Heart left ventricle (tissue), 16 donors: ENCODE results near the gene C6orf132. TPM values are rescaled to one million over a fixed set of nuclear protein-coding genes. Genes with fewer than 3 reads are reported as not detected.

Source experiments
- ATAC-seq, 4 donors: fragments of 200-7000 bp; cut with Tn5 transposase; one replicate each; pipeline ENCODE4 v1.9.1; 2020 to 2022; ENCODE audit warnings: moderate library complexity in 4 of 4, mild to moderate bottlenecking in 3 of 4, moderate number of reproducible peaks in 1 of 4
- DNase-seq, 5 donors: peaks; one replicate each; pipeline ENCODE4 v3.0.0-alpha.2; 2020
- H3K27ac ChIP-seq, 12 donors: fragments of 200-600 bp; sonication (generic) in 4 of 12; one replicate each; pipeline versions ENCODE4 v1.5.0 to v1.8.0; 2016 to 2022; ENCODE audit warnings: mild to moderate bottlenecking in 2 of 12
- H3K27me3 ChIP-seq, 9 donors: fragments of 200-600 bp; sonication (generic) in 2 of 9; one replicate each; pipeline versions ENCODE4 v1.5.1 to v1.8.0; 2016 to 2022; ENCODE audit warnings: mild to moderate bottlenecking in 3 of 9
- H3K36me3 ChIP-seq, 9 donors: fragments of 200-600 bp; sonication (generic) in 2 of 9; one replicate each; pipeline versions ENCODE4 v1.5.0 to v1.8.0; 2018 to 2022; ENCODE audit warnings: mild to moderate bottlenecking in 2 of 9
- H3K4me1 ChIP-seq, 12 donors: fragments of 200-600 bp; sonication (generic) in 4 of 12; one replicate each; pipeline versions ENCODE4 v1.5.0 to v1.8.0; 2016 to 2022; ENCODE audit warnings: mild to moderate bottlenecking in 3 of 12
- H3K4me3 ChIP-seq, 12 donors: fragments of 200-600 bp; sonication (generic) in 4 of 12; one replicate each; pipeline versions ENCODE4 v1.5.0 to v1.8.0; 2017 to 2022; ENCODE audit warnings: mild to moderate bottlenecking in 9 of 12, moderate library complexity in 4 of 12
- H3K9me3 ChIP-seq, 12 donors: fragments of 200-600 bp; sonication (generic) in 4 of 12; one replicate each; pipeline versions ENCODE4 v1.5.0 to v1.8.0; 2016 to 2022; ENCODE audit warnings: mild to moderate bottlenecking in 1 of 12
- POLR2A ChIP-seq, 2 donors: fragments of 450-650 bp; IDR thresholded peaks; one replicate each; pipeline ENCODE4 v1.6.1; 2017; ENCODE audit warnings: antibody characterized with exemption in 2 of 2, mild to moderate bottlenecking in 2 of 2, moderate library complexity in 2 of 2
- WGBS, 4 donors: extraction: QIAGEN DNeasy Blood & Tissue Kit in 2 of 4; methylation state at CpG; one replicate each; pipeline versions ENCODE4 v1.1.5 to v1.1.7; 2013 to 2018; 5-methylcytosine and 5-hydroxymethylcytosine counted together
- intact Hi-C, 10 donors: fragments of 100-400 bp; cut with DNase I; formaldehyde crosslinking; loops; one replicate each; pipeline versions ENCODE4 v1.11.1 to v1.14.2; 2022
- polyA plus RNA-seq, 2 donors: library from polyadenylated mRNA; stranded (reverse); fragments of 200-250 nt; gene quantifications; one replicate each; pipeline ENCODE4 v1.2.3, GENCODE V29; 2013
- total RNA-seq, 9 donors: library from RNA; depleted of rRNA in 2 of 9; stranded (reverse); fragments of >200 nt in 2 of 9; fragmentation: NEBNext Ultra II Directional in 3 of 9; extraction: Animal tissue kit (Norgen Biotek cat#: 25700) in 3 of 9; gene quantifications; one replicate each; pipeline versions ENCODE4 v1.1.0 to v1.2.4, GENCODE V29; 2016 to 2023
- TF ChIP-seq, protein P1 (sequence below), 12 donors: fragments of 200-600 bp; sonication (generic) in 4 of 12; IDR thresholded peaks; one replicate each; pipeline versions ENCODE4 v1.5.0 to v1.8.0; 2018 to 2022; ENCODE audit warnings: antibody characterized with exemption in 12 of 12, mild to moderate bottlenecking in 5 of 12
- donor health status: ischemic (EF 13 %, LVEDD 7.1; RV severe dilation, severe dysfunction).
- donor health status: healthy with polysubstance abuse.
- donor health status: DM: no; HTN: yes; CAD: no.
- donor health status: DM: no; HTN: no; CAD: no.
- donor health status: ischemic (EF 25% LVEDD 6.9; RV normal size, moderate dysfunction).
- donor health status: ischemic (EF 25% LVEDD 5.7; RV mildly dilated, moderate dysfunction).
- donor health status: healthy.
- donor health status: DM: yes; HTN: yes; CAD: no.
- donor health status: ischemic (EF 35%, LVEDD 5.7; RV mildly dilated, moderate dysfunction).
- donor health status: nonischemic (EF 11% LVEDD 7.7; RV severe dilation, severe dysfunction).
- donor health status: DM: yes; HTN: yes; CAD: no.
- donor health status: PGD.
- donor health status: ischemic (EF 29% LVEDD 5.4; RV normal size, mild dysfunction).
- donor health status: nonischemic (EF 23%, LVEDD 6.1; RV moderate dilation, normal function).

C6orf132 gene
- total and polyA plus RNA-seq, 11 donors, result 0.30 to 5.7 (median 2.2) TPM

DNA sequence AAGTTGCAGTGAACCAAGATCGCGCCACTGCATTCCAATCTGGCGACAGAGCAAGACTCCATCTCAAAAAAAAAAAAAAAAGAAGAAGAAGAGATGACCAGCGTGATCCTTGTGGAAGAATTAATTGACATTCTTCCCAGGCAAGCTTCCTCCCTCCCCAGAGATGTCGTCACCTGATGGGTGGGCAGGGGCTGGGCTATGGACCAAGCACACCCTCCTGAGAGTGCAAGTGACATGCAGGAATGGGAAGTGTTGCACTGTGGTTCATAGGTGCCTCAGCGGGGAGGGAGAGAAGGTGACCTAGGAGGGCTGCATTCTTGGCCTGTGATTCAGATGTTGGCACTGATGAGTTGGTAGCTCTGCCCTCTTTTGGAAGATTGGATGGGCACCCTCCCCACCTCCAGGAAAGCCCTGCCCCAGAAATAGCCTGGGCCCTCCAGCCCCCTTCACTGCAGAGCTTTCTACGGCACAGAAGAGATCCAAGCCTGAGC lies 54.3 kb downstream of the C6orf132 start:
- no peaks in the 10 kb centered on the region for H3K9me3 ChIP-seq
- H3K36me3 ChIP-seq, result peaks cover 0 to 3% (median 0%) of the 10 kb centered on the region in 9 donors
- DNase-seq (peak; percentile 67 to 83 (median 71)), ATAC-seq (peak; percentile 73 to 89 (median 82))
- no peaks in the 10 kb centered on the region for H3K27me3 ChIP-seq
- intact Hi-C loops, result loop anchor here in 1 of 10 donors (10.0 kb wide), 1 partner anchor 457 kb away; no protein-coding TSS in a partner anchor
- peaks cover 0 to 38% (median 13%) of the 10 kb centered on the region in 12 donors for H3K4me1 ChIP-seq
- H3K27ac ChIP-seq, result peak overlapping the region; percentile 41 to 93 (median 84)
- H3K4me3 ChIP-seq, result peak overlapping the region in 2 of 12 donors; percentile 7 to 19
- TF ChIP-seq, protein P1, sequence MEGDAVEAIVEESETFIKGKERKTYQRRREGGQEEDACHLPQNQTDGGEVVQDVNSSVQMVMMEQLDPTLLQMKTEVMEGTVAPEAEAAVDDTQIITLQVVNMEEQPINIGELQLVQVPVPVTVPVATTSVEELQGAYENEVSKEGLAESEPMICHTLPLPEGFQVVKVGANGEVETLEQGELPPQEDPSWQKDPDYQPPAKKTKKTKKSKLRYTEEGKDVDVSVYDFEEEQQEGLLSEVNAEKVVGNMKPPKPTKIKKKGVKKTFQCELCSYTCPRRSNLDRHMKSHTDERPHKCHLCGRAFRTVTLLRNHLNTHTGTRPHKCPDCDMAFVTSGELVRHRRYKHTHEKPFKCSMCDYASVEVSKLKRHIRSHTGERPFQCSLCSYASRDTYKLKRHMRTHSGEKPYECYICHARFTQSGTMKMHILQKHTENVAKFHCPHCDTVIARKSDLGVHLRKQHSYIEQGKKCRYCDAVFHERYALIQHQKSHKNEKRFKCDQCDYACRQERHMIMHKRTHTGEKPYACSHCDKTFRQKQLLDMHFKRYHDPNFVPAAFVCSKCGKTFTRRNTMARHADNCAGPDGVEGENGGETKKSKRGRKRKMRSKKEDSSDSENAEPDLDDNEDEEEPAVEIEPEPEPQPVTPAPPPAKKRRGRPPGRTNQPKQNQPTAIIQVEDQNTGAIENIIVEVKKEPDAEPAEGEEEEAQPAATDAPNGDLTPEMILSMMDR (IDR thresholded peaks at IDR 0.05), result no peak
- no peak for TF ChIP-seq POLR2A (IDR thresholded peaks at IDR 0.05)
- WGBS, 4 donors, result 53 to 64% (median 59%) methylated on average over 7 of the region's 7 CpGs

DNA sequence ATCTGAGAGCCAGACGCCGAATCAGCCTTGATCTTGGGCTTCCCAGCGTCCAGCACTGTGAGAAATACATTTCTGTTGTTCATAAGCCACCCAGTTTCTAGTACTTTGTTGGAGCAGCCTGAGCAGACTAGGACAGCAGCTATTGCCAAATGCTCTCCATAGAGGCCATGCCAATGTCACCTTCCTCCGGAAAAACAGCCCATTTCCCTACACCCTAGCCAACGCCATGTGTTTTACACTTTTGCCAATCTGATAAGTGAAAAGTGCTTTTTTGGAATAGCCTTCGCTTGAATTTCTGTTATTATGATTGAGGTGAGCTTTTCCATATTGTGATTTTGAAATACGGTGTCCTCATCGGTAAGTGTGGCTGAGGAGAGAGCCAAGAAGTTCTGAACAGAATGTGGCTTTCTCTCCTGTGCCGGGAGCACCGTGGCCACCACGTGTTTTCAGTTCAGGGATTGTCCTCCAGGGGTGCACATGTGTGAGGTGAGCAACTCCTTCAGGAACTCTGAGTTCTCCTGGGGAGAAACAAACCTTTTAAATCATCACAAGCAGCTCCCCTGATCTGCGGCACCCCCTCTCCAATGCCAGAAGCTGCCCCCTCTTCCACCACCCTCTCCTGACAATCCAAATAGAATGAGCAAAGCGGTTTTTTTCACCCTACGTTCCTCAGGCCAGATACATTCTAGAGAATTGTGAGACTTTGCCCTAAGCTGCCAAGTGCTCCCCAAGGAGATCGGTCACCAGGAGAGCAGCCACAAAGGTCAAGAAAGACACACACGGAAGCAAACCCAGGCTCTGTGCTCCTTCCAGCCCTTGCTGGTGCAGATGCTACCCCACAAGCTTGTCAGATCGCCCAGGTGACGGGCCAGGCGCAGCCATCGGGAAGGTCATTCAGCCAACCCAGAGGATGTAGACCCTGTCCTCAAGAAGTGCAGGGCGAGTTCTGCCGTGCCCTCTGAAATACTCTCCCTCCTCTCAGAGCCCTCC lies 56.1 kb downstream of the C6orf132 start:
- ATAC-seq, result peak; percentile 43 to 63 (median 54)
- Histone ChIP-seq H3K36me3 (peaks cover 0 to 19% (median 6%) of the 10 kb centered on the region in 9 donors), H3K9me3 (no peaks in the 10 kb centered on the region), H3K4me1 (peaks cover 0 to 43% (median 13%) of the 10 kb centered on the region in 12 donors), H3K27ac (peak overlapping the region; percentile 26 to 93 (median 84)), H3K4me3 (no peak overlapping the region), H3K27me3 (no peaks in the 10 kb centered on the region)
- intact Hi-C loops, result loop anchor here in 1 of 10 donors (10.0 kb wide), 1 partner anchor 458 kb away; no protein-coding TSS in a partner anchor
- TF ChIP-seq, protein P1 (IDR thresholded peaks at IDR 0.05), result peak in 4 of 12 donors; percentile 12 to 36 (median 18)
- TF ChIP-seq POLR2A (IDR thresholded peaks at IDR 0.05), result no peak
- peak in 1 of 5 donors; percentile 54 for DNase-seq
- WGBS, 4 donors, result 60 to 73% (median 70%) methylated on average over 18 to 22 of the region's 22 CpGs

DNA sequence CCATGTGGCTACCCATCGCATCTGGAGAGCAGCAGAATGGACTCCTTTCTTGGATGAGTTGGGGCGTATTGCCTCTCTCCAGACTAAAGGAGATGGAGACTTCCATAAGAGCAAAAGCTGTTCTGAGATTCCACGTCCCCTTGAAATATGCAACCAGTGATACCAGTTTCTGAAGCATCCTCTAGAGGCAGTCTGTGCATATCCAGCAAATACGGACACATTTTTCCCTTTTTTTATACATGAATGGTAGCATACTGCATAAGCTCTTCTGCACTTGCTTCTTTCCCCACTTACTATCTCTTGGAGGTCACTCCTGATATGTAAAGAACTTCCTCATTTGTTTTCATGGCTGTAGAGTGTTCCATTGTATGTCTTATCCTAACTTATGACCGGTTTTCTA lies 57.5 kb downstream of the C6orf132 start:
- no peak for TF ChIP-seq POLR2A (IDR thresholded peaks at IDR 0.05)
- TF ChIP-seq, protein P1 (IDR thresholded peaks at IDR 0.05), result no peak
- DNase-seq (peak in 1 of 5 donors; percentile 2), ATAC-seq (no peak)
- intact Hi-C loops, result loop anchor here in 1 of 10 donors (10.0 kb wide), 1 partner anchor 460 kb away; no protein-coding TSS in a partner anchor
- 55 to 91% (median 84%) methylated on average over 5 of the region's 5 CpGs for WGBS, 4 donors
- H3K36me3 ChIP-seq, result peaks cover 0 to 34% (median 14%) of the 10 kb centered on the region in 9 donors
- H3K27me3 ChIP-seq, result no peaks in the 10 kb centered on the region
- H3K4me1 ChIP-seq, result peaks cover 0 to 43% (median 13%) of the 10 kb centered on the region in 12 donors
- no peaks in the 10 kb centered on the region for H3K9me3 ChIP-seq
- peak overlapping the region in 7 of 12 donors; percentile 84 to 90 (median 87) for H3K27ac ChIP-seq
- no peak overlapping the region for H3K4me3 ChIP-seq
